Muscle of leg (tissue), 11 donors: ENCODE data around the gene YPEL2. TPM values are rescaled to one million over a fixed set of nuclear protein-coding genes. Genes with fewer than 3 reads are reported as not detected.

Experiments
- DNase-seq: peaks from one replicate; pipeline ENCODE4 v3.0.0; 2013
- H3K27ac ChIP-seq: one replicate; pipeline ENCODE4 v1.5.1; 2013; ENCODE audit warnings: mild to moderate bottlenecking, low read length, control low read depth
- H3K27me3 ChIP-seq: one replicate; pipeline ENCODE4 v1.6.1; 2013; ENCODE audit warnings: low read length; ENCODE audit not compliant: control insufficient read depth, insufficient read depth
- H3K36me3 ChIP-seq: one replicate; pipeline ENCODE4 v1.6.1; 2013; ENCODE audit warnings: low read length; ENCODE audit not compliant: control insufficient read depth, insufficient read depth
- H3K4me1 ChIP-seq: one replicate; pipeline ENCODE4 v1.6.1; 2013; ENCODE audit warnings: low read length; ENCODE audit not compliant: control insufficient read depth, insufficient read depth
- H3K4me3 ChIP-seq: one replicate; pipeline ENCODE4 v1.5.1; 2013; ENCODE audit warnings: low read length, control low read depth
- H3K9me3 ChIP-seq: replicated peaks from 2 replicates; pipeline ENCODE4 v1.6.1; 2013; ENCODE audit warnings: low read depth, low read length; ENCODE audit not compliant: control insufficient read depth
- WGBS: methylation state at CpG from one replicate; pipeline ENCODE4 v1.1.5; 2013; ENCODE audit warnings: missing lambda C conversion rate; ENCODE audit not compliant: insufficient coverage; 5-methylcytosine and 5-hydroxymethylcytosine counted together
- polyA plus RNA-seq, 8 donors: library from polyadenylated mRNA; unstranded; fragments of 120-200 nt; gene quantifications; one replicate each; pipeline versions ENCODE4 v1.2.1 to v1.2.3, GENCODE V29; 2013; ENCODE audit warnings: inconsistent platforms in 1 of 8, low replicate concordance in 1 of 8; ENCODE audit not compliant: insufficient read length in 8 of 8, insufficient read depth in 1 of 8
- total RNA-seq: library from RNA; stranded (reverse); fragments of 120-200 nt; gene quantifications from one replicate; pipeline ENCODE4 v1.2.4, GENCODE V29; 2013

The YPEL2 gene
- total and polyA plus RNA-seq, 9 donors, result 11.3 to 15.6 (median 12.8) TPM

- no peaks in the 10 kb centered on the region for H3K27me3 ChIP-seq
- peak; percentile 63 for DNase-seq
These were observed 96.5 kb downstream of the YPEL2 start for GRCh38 chr17:59427996-59428395.

GRCh38 chr17:59428916-59429485, 97.5 kb downstream of the YPEL2 start:
- WGBS, result no CpG with 5 or more reads among the region's 6 CpGs
- Histone ChIP-seq H3K4me1 (peaks cover 49% of the 10 kb centered on the region), H3K27me3 (no peaks in the 10 kb centered on the region), H3K9me3 (peaks cover 8% of the 10 kb centered on the region), H3K4me3 (no peak overlapping the region), H3K36me3 (no peaks in the 10 kb centered on the region), H3K27ac (peak overlapping the region; percentile 3)
- peak; percentile 76 for DNase-seq

More at GRCh38 chr17:59427996-59428395, 96.5 kb downstream of the YPEL2 start:
- H3K36me3 ChIP-seq, result no peaks in the 10 kb centered on the region
- H3K4me1 ChIP-seq, result peaks cover 59% of the 10 kb centered on the region
- peaks cover 8% of the 10 kb centered on the region for H3K9me3 ChIP-seq
- WGBS, result 20% methylated on average over 2 of the region's 9 CpGs
- no peak overlapping the region for H3K4me3 ChIP-seq
- H3K27ac ChIP-seq, result peak overlapping the region; percentile 77

GRCh38 chr17:59431601-59432000, 100.1 kb downstream of the YPEL2 start:
- H3K27ac ChIP-seq, result no peak overlapping the region

GRCh38 chr17:59432657-59433056, 101.2 kb downstream of the YPEL2 start:
- no peaks in the 10 kb centered on the region for H3K27me3 ChIP-seq
- H3K4me3 ChIP-seq, result no peak overlapping the region
- H3K9me3 ChIP-seq, result peaks cover 8% of the 10 kb centered on the region
- no peak for DNase-seq
- no peaks in the 10 kb centered on the region for H3K36me3 ChIP-seq
- 80% methylated on average over 1 of the region's 1 CpG for WGBS
- H3K4me1 ChIP-seq, result peaks cover 23% of the 10 kb centered on the region
- H3K27ac ChIP-seq, result no peak overlapping the region

More at GRCh38 chr17:59431601-59432000, 100.1 kb downstream of the YPEL2 start:
- DNase-seq, result no peak
- no peaks in the 10 kb centered on the region for H3K27me3 ChIP-seq
- peaks cover 8% of the 10 kb centered on the region for H3K9me3 ChIP-seq
- H3K36me3 ChIP-seq, result no peaks in the 10 kb centered on the region
- H3K4me3 ChIP-seq, result no peak overlapping the region
- H3K4me1 ChIP-seq, result peaks cover 23% of the 10 kb centered on the region

GRCh38 chr17:59433586-59433985, 102.1 kb downstream of the YPEL2 start:
- Histone ChIP-seq H3K4me1 (peaks cover 17% of the 10 kb centered on the region), H3K36me3 (no peaks in the 10 kb centered on the region), H3K4me3 (no peak overlapping the region), H3K27ac (no peak overlapping the region), H3K27me3 (no peaks in the 10 kb centered on the region), H3K9me3 (peaks cover 8% of the 10 kb centered on the region)
- no peak for DNase-seq
- WGBS, result 100% methylated on average over 1 of the region's 2 CpGs

GRCh38 chr17:59434429-59434828, 103.0 kb downstream of the YPEL2 start:
- Histone ChIP-seq H3K27ac (no peak overlapping the region), H3K36me3 (no peaks in the 10 kb centered on the region), H3K4me1 (peaks cover 13% of the 10 kb centered on the region), H3K9me3 (peaks cover 8% of the 10 kb centered on the region), H3K27me3 (no peaks in the 10 kb centered on the region), H3K4me3 (no peak overlapping the region)
- DNase-seq, result no peak
- WGBS, result 20% methylated on average over 1 of the region's 3 CpGs

GRCh38 chr17:59435238-59435637, 103.8 kb downstream of the YPEL2 start:
- no peaks in the 10 kb centered on the region for H3K27me3 ChIP-seq
- H3K4me1 ChIP-seq, result peaks cover 17% of the 10 kb centered on the region
- no CpG with 5 or more reads among the region's 2 CpGs for WGBS
- DNase-seq, result no peak
- H3K9me3 ChIP-seq, result peaks cover 8% of the 10 kb centered on the region
- H3K36me3 ChIP-seq, result no peaks in the 10 kb centered on the region
- no peak overlapping the region for H3K4me3 ChIP-seq
- H3K27ac ChIP-seq, result no peak overlapping the region

GRCh38 chr17:59436900-59437299, 105.4 kb downstream of the YPEL2 start:
- DNase-seq, result no peak
- H3K4me1 ChIP-seq, result peaks cover 20% of the 10 kb centered on the region
- H3K27ac ChIP-seq, result no peak overlapping the region
- H3K9me3 ChIP-seq, result peaks cover 8% of the 10 kb centered on the region
- 80% methylated on average over 1 of the region's 4 CpGs for whole genome bisulfite sequencing
- H3K4me3 ChIP-seq, result no peak overlapping the region
- no peaks in the 10 kb centered on the region for H3K36me3 ChIP-seq
- H3K27me3 ChIP-seq, result no peaks in the 10 kb centered on the region

GRCh38 chr17:59437791-59438281, 106.4 kb downstream of the YPEL2 start:
- WGBS, result 60% methylated on average over 8 of the region's 12 CpGs
- H3K27me3 ChIP-seq, result no peaks in the 10 kb centered on the region
- no peak overlapping the region for H3K27ac ChIP-seq
- H3K36me3 ChIP-seq, result no peaks in the 10 kb centered on the region
- H3K4me3 ChIP-seq, result no peak overlapping the region
- no peak for DNase-seq
- H3K9me3 ChIP-seq, result peaks cover 1% of the 10 kb centered on the region
- H3K4me1 ChIP-seq, result peaks cover 20% of the 10 kb centered on the region

- Histone ChIP-seq H3K9me3 (no peaks in the 10 kb centered on the region), H3K36me3 (no peaks in the 10 kb centered on the region), H3K27ac (no peak overlapping the region), H3K4me3 (no peak overlapping the region), H3K4me1 (peaks cover 20% of the 10 kb centered on the region), H3K27me3 (no peaks in the 10 kb centered on the region)
- DNase-seq, result no peak
- 20% methylated on average over 1 of the region's 4 CpGs for WGBS
These were observed 107.8 kb downstream of the YPEL2 start for GRCh38 chr17:59439262-59439661.
